HTERT RPE-1 (cell line): ENCODE results near the gene SEMA6D.

ENCODE experiments used
- in situ Hi-C: fragments of 300-500 bp; cut with MboI; formaldehyde crosslinking; loops from 4 replicates; pipeline ENCODE4 v1.14.3; 2020; ENCODE audit warnings: low sequenced_read_pairs

The SEMA6D gene, protein sequence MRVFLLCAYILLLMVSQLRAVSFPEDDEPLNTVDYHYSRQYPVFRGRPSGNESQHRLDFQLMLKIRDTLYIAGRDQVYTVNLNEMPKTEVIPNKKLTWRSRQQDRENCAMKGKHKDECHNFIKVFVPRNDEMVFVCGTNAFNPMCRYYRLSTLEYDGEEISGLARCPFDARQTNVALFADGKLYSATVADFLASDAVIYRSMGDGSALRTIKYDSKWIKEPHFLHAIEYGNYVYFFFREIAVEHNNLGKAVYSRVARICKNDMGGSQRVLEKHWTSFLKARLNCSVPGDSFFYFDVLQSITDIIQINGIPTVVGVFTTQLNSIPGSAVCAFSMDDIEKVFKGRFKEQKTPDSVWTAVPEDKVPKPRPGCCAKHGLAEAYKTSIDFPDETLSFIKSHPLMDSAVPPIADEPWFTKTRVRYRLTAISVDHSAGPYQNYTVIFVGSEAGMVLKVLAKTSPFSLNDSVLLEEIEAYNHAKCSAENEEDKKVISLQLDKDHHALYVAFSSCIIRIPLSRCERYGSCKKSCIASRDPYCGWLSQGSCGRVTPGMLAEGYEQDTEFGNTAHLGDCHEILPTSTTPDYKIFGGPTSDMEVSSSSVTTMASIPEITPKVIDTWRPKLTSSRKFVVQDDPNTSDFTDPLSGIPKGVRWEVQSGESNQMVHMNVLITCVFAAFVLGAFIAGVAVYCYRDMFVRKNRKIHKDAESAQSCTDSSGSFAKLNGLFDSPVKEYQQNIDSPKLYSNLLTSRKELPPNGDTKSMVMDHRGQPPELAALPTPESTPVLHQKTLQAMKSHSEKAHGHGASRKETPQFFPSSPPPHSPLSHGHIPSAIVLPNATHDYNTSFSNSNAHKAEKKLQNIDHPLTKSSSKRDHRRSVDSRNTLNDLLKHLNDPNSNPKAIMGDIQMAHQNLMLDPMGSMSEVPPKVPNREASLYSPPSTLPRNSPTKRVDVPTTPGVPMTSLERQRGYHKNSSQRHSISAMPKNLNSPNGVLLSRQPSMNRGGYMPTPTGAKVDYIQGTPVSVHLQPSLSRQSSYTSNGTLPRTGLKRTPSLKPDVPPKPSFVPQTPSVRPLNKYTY

DNA sequence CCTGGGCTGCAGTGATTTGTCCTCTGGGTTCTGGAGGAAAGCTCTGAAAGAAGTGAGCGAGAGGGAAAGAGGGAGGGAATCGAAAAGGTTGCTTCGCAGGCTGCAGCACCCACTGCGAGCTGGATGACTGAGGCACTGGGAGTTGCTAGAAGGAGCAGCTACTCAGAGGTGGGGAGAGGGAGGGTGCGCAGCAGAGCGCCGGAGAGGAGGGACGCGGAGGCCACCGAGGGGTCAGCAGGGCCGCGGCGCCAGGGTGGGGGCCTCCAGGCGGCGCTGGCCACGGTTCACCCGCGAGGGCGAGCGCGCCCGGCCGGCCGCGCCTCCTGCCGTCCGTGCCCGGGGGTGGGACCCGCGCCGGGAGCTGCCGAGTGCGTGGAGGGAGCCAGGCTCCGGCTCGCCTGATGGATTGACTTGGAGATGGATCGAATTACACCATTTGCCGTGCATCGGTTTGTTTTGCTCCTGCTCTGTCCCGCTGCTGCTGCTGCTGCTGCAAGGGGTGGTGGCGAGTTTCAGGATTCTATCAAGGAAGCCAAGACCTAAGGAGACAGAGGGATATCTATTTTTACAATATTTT is at the start of gene SEMA6D:
Gene SEMA6D (plus strand): TSS at position 470 of the 577 bp plus-strand sequence. CDS start 42,294 bp downstream, outside the sequence.
- in situ Hi-C loops = no loop called here

DNA sequence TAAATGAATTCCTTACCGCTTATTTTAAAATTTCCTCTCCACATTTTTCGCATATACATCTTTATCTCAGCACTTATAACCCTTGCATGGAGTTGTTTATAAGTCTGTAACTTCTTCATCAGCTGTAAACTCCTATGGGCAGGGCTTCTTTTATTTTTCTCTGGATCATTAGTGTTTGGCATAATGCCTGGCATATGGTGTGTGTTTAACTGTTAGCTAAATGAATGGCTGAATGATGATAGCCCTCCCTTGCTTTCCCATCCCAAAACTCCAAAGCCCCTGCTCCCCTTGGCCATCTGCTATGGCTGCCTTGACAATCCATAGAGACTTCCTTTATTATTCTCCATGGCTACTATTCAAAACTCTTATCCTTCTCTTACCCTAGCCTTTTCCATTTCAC is 48.1 kb upstream of the SEMA6D start:
- in situ Hi-C loops = no loop called here

DNA sequence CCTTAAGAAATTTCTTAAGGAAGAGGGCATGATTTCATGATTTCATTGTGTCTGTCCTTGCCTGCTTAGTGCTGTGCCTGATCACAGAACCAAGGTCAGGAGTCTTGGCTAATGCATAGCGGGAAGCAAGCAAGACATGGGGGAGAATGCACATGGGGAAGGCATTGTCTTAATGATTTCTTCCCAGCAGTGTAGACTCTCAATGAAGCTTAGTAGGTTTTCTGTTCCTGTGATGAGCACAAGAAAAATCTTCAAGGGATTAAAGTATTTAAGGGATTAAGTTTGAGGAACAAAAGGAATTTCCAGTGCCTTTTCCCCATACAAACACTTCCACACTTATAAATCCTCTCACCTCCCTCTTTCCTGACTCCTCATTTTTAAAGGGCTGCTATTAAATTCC is 46.9 kb upstream of the SEMA6D start:
- in situ Hi-C loops = no loop called here

DNA sequence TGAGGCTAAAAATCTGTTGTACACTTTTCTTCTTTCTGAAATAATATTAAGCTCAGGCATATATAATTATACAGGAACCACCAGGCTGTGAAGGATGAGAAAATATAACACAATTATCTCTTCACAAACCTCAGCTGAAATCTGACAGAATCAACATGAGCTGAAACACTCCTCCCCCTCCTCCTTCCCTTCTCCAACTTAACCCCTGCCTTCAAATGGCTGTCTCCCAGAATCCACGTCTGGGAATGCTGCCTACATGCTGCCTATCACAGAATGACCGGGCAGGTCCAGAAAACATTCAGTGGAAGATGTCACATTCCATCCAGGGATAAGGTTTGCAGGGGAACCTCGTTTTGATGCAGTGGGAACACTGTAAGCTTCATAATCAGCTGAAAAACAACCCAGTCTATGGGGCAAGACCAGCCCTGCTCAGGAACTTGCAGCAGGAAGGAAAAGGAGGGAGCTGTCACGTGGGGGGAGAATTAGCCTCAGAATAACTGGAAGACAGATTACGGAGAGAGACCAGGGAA is 44.0 kb upstream of the SEMA6D start:
- in situ Hi-C loops = no loop called here

DNA sequence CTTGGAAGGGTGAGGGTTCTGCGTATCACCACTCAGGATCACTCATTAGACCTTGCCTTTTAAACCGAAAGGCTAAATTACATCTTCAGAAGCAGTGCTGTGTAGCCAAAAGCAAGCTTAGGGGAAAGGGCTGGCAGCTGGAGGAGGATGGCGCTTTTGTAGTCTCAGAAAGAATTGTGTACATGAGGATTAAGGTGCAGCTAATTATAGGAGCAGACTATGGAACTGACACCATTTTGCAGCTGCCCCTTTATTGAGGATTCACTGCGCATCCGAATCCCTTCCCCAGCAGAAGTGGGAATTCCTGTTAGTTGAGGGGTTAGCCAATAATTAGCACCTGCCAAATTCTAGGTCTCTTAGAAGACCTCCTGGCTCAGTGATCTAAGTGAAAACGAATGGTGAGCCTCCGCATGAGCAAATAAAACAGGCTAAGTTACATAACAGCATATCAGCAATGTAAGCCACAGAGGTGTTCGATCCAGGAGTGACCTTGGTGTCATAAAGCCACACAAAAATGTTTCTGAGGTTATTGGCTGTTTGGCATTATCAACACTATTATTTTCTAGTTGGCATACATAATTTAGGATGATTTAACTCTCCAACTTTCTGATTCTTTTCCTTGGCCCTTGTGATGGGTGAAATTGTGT is 42.6 kb upstream of the SEMA6D start:
- in situ Hi-C loops = no loop called here

DNA sequence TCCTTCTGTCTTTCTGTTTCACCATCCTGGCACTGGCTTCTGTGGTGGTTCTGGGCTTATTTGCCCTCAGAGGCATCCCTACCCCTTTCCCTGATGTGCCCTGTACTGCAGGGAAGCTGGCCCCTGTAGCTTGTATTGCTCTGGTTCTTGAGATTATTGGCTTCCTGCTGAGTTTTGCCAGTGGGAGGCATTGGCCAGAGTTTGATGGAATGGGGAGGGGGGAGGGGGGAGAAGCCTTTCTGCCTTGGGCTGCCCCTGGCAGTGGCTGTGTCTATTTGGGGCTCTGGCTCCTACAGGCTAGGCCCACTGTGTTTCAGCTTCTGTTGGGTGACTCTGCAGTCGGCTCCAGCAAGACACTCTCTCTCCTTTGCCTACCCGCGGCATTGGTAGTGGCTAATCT is 41.6 kb upstream of the SEMA6D start:
- in situ Hi-C loops = no loop called here

DNA sequence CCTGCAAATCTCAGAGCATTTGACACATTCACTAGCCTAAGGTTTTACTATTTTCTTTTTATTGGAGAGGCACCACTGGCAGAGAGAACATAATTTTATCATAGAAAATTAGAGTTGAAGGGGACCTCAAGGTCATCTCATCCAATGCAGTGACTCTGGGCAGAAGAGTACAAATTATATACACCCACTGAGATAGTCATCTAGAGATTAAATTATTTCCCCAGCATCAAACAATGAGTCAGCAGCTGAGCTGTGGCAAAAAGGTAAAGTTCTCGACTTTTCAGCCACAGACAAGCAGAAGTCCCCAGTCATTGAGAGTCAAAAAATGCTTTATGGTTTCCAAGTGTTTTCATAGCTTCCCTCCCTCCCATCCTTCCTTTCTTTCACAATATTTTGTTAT is 39.3 kb upstream of the SEMA6D start:
- in situ Hi-C loops = no loop called here

DNA sequence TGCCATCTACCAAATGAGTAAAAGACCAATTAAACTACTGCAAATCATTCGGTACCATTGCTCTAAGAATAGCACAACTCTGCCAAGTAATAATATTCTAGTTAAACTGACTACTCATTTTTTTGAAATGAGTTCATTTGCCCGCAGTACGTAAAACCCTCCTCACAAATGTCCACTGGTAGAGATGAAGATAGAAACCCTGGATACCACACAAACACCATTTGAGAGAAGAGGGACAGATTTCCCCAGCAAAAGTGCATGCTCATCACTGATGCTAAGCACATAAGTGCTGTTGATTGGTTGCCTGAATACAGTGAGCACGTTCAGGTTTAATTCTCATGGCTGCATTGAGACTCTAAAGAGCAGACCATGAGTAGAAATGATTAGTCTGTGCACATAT is 34.6 kb upstream of the SEMA6D start:
- in situ Hi-C loops = no loop called here

DNA sequence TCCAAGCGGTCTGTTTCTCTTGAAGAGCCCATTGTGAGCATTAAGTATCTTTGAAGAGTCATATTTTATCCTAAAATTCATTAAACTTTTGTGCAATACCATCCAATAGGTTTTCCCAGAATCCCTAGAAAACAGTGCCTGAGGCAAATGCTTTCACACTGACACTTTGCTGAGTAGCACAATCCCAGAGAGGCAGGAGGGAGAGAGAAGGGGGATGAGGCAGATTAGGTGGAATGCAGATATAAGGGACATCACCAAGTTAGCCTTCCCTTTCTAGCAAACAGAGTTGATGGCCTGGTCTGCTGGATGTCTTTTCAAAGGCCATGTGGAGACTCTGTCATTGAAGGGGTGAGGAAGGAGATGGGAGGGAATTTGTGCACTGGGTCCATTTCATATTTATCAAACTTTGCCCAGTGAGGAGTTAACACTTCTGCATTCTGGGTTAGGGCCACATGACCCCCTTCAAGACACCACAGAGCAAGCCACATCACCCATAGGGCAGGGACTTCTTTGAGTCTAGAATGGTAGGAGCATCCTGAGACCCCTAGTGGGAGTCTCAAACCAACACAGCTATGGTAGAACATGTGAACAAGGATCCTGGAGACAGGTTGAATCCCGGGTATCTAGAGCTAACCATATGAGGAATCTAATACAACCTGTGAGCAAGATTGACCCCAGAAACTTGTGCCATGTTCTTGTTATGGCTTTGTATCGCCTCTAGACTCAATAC is 32.0 kb upstream of the SEMA6D start:
- in situ Hi-C loops = no loop called here

DNA sequence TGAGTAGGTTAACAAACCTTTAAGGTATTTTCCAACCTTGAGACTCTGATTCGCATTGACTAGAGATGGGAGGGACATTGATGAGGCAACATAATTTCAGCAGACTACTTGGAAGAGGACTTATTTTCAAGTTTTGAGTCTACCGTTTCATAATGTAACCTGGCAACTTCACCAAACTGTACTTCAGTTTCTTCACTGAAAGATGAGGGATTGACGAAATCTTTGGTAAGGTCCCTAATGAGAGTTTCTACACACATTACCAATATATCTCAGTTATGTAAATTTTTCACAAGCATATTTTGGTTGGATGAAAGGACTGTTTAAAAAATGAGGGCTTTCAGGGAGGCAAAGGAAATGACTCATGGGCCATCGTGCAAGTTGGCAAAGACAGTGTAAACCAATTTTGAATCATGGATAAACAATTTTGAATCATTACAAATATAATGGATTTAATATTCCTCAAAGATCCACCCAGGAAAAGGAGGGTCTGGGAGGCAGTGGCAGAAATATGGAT is 28.7 kb upstream of the SEMA6D start:
- in situ Hi-C loops = no loop called here

DNA sequence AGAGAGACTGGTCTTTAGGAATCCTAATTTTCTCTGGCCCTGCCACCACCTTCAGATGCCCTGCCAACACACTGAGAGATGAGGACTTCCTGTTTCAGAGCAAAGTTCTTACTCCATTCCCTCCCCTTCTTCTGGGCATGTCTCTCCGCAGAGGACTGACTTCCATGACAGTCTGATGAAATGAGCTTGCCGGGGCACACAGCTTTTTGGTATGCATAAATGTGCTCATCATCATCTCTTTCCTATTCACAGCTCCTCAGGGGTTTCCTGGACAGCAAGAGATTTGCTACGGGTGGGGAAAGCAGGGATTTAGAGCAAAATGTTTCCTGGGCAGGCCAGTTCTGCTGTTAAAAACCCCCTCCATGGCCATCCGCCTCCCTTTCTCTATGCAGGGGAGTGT is 27.6 kb upstream of the SEMA6D start:
- in situ Hi-C loops = no loop called here

DNA sequence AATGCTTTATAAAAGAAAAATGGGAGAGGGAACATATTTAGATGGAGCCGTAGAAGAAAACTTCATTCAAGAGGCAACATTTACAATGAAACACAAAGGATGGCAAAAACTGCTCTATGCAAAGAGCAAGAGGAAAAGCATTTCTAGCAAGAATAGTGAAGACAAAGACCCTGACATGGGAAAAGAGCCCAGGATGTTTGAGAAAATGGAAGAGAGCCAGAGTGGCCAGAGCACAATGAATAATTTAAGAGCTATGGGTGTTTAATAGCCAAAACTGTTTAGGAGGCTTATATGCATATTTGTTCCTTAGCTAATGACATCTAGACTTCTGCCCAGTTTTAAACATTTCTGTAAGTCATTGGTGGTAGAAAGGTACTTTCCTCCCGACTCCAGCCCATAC is 25.4 kb upstream of the SEMA6D start:
- in situ Hi-C loops = no loop called here

DNA sequence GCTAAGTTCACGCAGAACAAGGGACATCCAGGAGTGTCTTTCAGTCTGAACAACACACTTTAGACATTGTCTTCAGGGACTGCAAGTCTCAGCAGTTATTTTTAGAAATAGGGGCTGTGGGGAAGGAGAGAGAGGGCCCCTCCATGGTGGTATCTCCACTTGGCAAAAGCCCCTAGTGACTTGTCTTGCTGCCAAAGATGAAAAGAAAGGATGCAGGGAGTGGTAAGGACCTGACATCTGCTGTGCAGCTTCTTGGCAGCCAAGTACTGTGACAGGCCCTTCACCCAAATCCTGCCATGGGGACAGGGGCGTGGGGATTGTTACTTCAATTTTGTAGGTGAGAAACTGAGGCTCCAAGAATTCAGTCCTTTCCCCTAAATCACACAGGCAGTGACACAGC is 21.0 kb upstream of the SEMA6D start:
- in situ Hi-C loops = no loop called here

DNA sequence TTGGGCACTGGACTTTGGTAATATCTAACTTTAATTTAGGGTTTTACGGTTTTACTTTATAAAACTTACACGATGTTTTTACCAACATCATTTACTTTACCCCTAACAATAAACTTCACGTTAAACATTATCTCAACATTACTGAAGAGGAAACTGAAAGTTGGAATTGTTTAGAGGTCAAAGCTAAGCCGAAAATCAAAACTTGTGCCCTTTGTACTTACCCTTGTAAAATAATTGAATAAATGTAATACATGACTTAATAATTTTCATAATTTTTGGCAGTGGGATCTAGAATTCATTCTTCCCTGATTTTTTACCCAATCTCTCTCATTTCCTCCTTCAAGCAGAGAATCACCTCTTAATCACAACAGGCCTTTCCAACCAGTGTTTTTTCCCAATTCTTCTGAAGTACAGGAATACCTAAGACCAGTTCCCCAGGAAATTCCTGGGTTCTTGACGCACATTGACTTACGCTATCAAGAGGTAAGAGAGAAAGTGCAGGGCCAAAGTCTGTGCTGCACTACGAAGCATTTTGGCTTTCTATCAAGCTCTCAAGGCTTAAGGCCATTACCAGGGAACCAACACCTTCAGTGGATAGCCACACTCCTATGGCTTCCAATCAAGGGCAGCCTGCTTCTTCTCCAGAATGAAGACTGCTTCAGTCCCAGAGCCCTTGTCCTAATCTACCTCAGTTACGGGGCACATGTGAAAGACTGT is 11.9 kb upstream of the SEMA6D start:
- in situ Hi-C loops = no loop called here

DNA sequence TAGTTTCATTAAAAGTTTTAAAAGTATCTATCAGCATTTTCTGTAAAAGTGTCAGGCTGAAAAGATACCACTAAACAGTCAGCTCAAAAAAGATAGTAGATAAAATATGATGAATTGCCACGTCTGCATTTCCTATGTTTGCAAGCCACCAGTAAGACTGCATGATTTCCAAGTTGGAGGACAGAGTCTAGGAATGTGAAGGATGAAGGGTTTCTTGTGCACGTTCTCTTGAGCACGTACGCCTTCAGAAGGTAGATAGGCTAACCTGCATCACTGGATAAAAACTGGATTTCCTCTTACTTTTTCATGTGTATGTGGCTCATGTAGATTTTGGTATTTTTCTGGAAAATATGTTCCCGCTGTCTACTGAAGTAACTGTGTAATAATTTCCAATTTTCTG is 9.9 kb upstream of the SEMA6D start:
- in situ Hi-C loops = no loop called here

DNA sequence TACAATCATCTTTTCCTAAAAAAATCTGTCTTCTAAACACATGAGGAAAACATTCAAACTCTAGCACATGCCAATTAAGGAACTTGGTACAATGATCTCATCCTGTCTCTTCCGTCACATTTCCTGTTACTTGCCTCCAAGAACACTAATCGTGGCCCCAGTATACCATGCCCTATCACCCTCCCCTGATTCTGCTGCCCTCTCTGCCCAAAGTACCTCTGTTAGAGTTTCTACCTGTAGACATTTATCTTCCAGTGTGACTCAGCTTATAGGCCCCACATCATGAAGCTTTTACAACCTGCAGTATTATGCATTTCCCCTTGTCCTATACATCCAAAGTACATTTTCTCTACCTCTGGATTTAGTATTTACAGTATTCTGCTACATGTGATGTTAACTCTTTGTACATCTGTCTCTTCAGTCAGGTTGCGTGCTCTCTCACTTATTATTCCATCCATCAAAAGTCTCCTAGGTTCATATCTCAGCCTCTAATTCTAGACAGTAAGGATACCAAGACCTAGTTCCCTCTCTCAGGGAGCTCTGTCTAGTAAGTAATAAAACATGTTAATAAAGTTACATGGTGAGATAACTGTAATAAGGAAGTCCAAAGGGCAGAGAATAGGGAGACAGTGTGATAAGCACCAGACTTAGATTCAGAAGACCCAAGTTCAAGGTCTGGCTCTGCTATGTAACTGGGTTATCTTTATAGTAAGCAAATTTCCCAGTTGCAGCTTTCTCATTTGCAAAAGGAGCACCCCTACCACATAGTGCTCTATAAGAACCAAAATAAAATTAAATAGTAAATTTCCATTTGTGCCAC is 8.9 kb upstream of the SEMA6D start:
- in situ Hi-C loops = no loop called here

DNA sequence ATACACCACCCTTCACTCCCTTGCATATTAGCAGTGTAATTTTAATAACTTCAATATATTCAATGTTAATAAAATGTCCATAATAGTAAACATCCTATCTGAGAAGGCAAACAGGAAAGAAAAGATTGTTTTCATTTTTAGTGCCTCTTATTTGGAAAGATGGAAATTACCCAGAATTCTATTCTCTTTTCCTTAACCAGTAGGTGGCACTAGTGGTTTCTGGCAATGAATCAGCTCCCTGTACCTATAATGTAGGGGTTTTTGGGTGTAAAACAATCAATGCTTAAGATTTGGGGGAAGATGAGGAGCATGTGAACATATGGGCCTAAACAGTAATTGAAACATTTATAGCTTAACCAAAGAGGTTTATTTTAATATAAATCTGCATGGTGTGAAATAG is 5.7 kb upstream of the SEMA6D start:
- in situ Hi-C loops = no loop called here

DNA sequence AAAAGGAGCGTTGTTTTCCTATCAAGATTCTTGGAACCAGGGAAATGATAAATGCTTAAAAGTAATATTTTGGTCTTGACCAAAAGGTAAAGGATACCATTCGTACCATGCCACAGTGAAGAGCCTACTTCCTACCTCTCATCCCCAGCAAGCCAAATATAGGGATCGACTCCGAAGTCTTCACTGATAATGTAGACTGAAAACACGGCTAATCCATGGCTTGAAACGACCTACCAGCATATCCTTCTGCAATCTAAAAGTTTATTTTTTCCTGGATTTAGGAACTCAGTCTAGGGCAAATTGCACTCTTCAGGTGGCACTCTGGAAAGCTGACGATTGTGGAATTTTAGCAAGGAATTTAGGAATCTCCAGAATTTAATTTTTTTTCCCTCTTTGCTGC is 1.9 kb upstream of the SEMA6D start:
- in situ Hi-C loops = no loop called here
